Smooth muscle cell of the brain vasculature (primary cell): Measurements from ENCODE around the gene CABCOCO1.

Experiments used
- DNase-seq: peaks from one replicate; pipeline ENCODE4 v3.0.0-alpha.2; 2012; ENCODE audit warnings: low read depth, low spot score

CABCOCO1 gene

GRCh38 chr10:61812920-61813319, 150.2 kb downstream of the CABCOCO1 start:
- no peak for DNase-seq

- DNase-seq = no peak
These were observed 151.4 kb downstream of the CABCOCO1 start for GRCh38 chr10:61814160-61814559.

DNA sequence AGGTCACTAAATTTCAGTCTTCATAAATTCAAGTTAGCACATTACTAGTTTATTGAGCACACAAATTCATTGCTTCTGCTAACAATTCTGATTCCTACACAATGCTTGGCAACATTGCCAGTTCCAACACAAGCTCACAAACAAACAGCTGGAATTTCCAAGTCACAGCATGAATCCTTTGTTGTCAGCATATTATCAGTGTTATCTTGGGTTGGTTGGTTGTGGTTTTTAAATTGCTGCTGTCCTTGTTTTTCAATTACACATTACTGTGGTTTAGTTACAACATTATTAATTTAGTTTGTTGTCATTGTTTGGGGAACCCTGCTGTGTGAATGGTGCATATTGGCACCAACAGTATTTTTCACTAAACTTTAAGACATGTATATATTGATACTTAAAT, 152.8 kb downstream of the CABCOCO1 start:
- no peak for DNase-seq
